GM18511 (cell line): ENCODE results near the gene MVK.
"Not testable (repeated sequence)": the region's sequence is repeated elsewhere in the genome, so short reads cannot be mapped to it uniquely, and the experiment has no call there.

ENCODE experiments used
- ATAC-seq: cut with Tn5 transposase; IDR thresholded peaks from one replicate; pipeline ENCODE4 v1.9.1; 2021; ENCODE audit warnings: mild to moderate bottlenecking, moderate library complexity; ENCODE audit not compliant: unreplicated experiment

The MVK gene

GRCh38 chr12:109588461-109589239 lies 15.1 kb downstream of the MVK start:
- ATAC-seq = no peak

DNA sequence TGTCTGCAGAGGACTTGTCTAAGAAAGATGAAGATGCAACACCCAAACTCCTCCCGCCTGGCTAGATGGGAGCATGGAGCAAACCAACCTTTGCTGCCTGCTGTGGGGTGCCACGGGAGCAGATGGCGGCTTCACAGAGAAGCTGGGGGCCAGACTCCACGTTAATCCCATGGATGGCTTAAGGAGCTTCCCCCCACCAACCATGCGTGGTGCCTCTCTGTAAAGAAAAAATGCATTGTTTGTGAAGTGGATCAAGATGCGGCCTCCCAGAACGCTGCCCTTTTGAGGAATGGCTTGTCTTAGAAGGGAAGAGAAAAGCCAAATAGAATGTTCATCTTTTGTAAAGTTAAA lies 15.6 kb downstream of the MVK start:
- ATAC-seq = no peak

DNA sequence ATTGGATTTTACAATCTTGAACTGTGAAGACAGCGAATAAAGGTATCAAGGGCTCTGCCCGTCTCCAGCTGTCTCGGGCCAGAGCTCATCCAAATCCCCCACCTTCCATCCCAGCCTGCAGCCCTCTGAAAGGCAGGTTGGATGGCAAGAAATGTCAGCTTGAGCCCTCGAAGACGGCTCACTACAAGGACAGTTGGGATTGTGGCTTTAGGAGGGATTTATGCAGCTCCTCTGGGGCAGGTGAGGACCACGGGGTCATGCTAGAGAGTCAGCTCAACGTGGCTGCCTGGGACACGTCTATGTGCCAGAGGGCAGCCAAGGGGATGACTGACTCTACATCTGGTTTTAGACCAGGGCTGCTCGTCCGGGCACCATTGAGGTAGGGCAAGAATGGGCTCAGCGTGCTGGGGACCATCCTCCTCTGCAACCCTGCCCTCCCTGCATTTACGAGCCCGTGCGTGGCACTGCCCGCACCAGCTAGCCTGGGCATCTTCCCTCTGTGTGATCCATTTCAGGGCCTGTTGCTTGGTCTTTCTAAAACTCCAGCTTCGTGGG lies 16.2 kb downstream of the MVK start:
- ATAC-seq = no peak

- ATAC-seq = no peak
Observed at GRCh38 chr12:109590566-109590965, 17.0 kb downstream of the MVK start.

- ATAC-seq = no peak
Observed at GRCh38 chr12:109591041-109591440, 17.4 kb downstream of the MVK start.

- no peak for ATAC-seq
Observed at GRCh38 chr12:109592195-109592904, 18.8 kb downstream of the MVK start.

DNA sequence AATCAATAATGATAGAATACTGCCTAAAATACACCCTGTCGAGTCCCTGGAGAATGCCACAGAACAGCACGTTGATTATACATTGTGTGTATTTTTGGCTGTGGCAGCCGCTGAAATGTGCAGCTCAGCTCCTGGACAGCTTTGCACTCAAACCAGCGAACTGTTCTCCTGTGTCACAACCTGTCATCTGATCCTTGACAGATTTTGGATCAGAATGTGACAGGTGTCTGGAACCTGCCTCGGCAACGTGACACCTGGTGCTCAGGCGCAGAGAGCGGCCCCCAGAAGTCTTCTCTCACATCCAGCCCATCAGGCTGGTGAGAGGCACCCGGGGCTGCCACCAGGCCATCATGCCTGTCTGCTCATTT lies 19.3 kb downstream of the MVK start:
- ATAC-seq = no peak

GRCh38 chr12:109594556-109595317 lies 21.1 kb downstream of the MVK start:
- ATAC-seq = no peak

- ATAC-seq = no peak
Observed at GRCh38 chr12:109595321-109595902, 21.8 kb downstream of the MVK start.

DNA sequence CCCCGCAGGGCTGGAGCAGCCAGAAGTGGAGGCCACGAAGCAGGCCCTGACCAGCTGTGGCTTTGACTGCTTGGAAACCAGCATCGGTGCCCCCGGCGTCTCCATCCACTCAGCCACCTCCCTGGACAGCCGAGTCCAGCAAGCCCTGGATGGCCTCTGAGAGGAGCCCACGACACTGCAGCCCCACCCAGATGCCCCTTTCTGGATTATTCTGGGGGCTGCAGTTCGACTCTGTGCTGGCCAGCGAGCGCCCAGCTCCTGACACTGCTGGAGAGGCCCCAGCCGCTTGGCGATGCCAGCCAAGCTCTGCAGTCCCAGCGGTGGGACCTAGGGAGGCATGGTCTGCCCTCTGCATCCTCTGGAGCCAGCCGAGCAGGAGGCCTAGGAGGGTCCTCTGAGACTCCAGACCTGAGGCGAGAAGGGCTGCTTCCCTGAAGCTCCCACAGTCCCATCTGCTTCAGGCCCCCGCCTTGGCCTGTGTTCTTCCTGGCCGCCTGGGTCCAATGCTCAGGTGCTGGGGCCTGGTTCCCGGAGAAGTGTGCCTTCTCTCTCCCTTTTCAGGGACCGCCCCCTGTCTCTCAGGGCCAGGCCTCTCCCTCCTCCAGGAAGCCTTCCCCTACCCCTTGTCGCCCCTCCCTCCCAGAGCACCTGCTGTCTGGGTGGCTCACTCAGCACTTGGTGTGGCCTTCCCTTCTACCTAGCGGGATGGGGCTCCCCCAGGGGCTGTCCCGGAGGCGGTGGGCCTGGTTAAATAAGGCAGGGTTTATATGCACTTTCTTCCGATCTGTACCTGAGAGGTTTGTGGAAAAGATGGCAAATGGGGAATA lies 23.0 kb downstream of the MVK start:
- ATAC-seq = no peak

DNA sequence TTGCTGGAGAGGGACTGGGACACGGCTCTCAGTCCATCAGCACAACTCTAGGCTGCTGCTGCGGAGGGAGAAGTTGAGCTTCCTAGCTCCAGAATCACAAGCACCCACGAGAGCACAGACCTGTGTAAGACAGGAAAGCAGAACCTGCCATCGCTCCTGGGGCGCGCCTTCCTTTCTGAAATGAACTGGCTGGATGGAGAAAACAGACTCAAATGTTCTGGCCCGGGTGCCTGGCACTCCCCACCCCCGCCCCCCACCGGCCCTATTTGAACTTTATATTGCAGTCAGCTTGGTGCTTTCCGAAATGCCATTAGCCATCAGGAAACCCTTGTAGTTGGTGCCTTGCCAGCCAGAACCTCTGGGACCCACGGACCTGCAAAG lies 23.8 kb downstream of the MVK start:
- ATAC-seq = no peak

DNA sequence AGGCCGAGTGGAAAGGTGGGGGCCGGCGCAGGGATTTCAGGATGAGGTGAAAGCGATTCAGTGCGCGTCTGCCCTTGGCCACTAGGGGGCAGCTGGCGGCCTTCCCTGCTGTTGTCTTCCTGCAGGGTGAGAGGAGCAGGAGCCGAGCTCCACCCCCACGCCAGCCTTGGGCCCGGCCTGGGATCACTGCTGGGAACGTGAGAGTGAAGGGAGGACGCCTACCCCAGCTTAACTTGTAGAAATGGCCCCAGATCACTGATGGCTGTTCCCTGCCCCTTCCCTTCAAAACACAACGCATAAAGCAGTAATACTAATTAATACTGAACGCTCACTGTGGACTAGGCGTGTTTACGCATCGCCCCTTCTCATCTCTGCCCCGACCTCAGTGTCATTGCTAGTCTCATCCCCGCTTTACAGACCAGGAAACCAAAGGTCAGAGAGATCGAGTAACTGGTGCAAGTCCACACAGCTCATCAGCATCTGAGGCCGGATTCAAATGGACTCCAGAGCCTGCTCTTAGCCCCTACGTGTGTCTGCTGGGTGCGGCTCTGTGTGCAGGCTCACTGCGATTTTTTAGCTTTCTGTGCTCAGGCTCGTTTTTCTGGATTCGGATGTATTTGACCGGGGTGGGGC lies 24.3 kb downstream of the MVK start:
- no peak for ATAC-seq

DNA sequence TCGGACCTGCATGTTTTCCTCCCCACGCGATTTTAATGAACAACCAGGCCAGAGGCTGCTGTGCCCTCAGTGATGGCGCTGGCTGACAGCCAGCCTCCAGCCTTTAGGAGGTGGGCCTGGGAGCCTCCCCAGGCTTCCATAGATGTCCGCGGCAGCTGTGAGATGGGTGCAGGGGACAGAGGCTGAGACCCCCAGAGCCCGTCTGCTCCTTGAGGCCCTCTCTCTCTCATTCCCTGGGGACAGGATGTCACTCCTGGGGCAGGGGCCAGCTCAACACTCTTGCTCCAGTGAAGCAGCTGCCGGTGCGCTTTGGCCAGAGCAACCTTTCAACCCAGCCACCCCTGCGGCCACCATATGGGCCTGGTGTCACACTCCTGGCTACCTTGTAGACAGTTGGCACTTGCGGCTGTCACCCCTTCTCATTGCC lies 24.8 kb downstream of the MVK start:
- ATAC-seq = no peak

DNA sequence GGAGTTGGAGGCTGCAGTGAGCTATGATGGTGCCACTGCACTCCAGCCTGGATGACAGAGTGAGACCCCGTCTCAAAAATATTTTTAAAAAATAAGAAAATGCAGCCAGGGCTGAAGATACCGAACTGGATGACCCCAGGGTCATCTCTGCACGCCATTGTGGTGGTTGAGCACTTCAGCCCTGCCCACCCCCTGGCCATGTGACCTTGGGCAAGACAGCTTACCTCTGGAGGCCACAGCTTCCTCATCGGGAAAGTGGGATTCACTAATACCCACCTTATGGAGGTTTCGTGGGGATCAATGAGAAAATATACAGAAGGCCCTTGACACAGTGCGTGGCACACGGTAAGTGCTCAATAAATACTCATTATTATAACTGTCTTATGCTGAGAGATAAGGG lies 25.5 kb downstream of the MVK start:
- ATAC-seq = no peak

- no peak for ATAC-seq
Observed at GRCh38 chr12:109600481-109600880, 26.9 kb downstream of the MVK start.

- ATAC-seq = no peak
Observed at GRCh38 chr12:109600995-109601394, 27.4 kb downstream of the MVK start.

GRCh38 chr12:109601557-109601956 lies 28.0 kb downstream of the MVK start:
- no peak for ATAC-seq

DNA sequence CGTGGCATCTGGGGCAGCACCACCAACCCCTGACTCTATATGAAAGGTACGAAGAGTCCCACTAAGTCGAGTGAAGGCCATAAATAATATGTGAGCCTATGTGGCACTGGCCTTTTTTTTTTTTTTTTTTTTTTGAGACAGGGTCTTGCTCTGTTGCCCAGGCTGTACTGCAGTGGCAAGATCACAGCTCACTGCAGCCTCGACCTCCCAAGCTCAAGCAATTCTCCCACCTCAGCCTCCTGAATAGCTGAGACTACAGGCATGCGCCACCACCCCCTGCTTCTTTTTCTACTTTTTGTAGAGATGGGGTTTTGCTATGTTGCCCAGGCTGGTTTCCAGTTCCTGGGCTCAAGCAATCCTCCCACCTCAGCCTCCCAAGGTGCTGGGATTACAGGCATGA lies 28.5 kb downstream of the MVK start:
- not testable (repeated sequence) for ATAC-seq

- no peak for ATAC-seq
Observed at GRCh38 chr12:109604132-109604585, 30.6 kb downstream of the MVK start.

GRCh38 chr12:109605016-109605415 lies 31.4 kb downstream of the MVK start:
- ATAC-seq = no peak
